GM21515 (cell line): ENCODE results near the gene ZNF467.

Experiments used
- ATAC-seq: cut with Tn5 transposase; IDR thresholded peaks from one replicate; pipeline ENCODE4 v1.9.1; 2021; ENCODE audit not compliant: unreplicated experiment

Gene ZNF467

DNA sequence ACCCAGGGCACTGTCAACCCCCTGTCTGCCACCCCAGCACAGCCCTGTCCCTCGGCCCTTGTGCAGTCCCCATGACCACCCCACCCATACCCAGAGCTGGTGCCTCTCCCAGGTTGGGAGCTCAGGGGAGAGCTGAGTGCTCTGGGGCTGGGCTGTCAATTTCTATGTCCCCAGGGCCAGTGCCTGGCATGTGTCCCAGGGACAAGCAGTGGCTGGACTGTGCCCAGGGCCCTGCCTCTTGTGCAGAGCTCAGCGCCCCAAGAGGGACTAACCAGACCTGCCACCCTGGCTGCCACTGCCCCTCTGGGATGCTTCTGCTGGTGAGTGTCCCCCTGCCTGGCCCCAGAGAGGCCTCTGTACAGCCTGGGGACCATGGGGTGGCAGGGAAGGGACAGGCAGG, 35.8 kb upstream of the ZNF467 start:
- no peak for ATAC-seq

DNA sequence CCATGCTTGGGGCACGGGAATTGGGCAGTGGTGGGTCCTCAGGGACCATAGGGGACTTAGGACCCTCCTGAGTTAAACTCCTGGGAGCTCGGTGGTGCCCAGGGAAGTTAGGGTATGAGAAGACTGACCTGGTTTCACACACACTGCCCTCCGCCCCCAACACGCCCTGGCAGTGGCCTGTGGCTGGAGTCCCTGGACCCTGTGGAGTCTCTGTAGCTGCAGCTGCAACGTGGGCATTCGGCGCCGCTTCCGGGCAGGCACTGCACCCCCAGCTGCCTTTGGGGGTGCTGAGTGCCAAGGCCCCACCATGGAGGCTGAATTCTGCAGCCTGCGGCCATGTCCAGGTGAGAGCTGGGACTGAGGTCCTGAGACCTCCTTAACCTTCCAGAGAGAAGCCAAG, 34.9 kb upstream of the ZNF467 start:
- no peak for ATAC-seq

DNA sequence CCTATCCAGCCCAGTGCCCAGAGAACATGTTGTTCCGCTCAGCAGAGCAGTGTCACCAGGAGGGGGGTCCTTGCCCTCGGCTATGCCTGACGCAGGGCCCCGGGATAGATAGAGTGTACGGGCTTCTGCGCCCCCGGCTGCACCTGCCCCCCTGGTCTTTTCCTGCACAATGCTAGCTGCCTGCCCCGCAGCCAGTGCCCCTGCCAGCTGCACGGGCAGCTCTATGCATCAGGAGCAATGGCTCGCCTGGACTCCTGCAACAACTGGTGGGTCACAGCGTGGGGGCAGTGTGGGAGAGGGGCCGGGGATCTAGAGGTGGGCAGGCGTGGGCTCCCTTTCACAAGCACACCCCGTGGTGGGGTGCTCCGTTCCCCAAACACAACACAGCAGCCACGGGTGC, 33.3 kb upstream of the ZNF467 start:
- no peak for ATAC-seq

- no peak for ATAC-seq
These were observed 30.7 kb upstream of the ZNF467 start for GRCh38 chr7:149804106-149804505.

- no peak for ATAC-seq
These were observed 30.2 kb upstream of the ZNF467 start for GRCh38 chr7:149803551-149804074.

GRCh38 chr7:149802966-149803365, 29.6 kb upstream of the ZNF467 start:
- ATAC-seq, result no peak

DNA sequence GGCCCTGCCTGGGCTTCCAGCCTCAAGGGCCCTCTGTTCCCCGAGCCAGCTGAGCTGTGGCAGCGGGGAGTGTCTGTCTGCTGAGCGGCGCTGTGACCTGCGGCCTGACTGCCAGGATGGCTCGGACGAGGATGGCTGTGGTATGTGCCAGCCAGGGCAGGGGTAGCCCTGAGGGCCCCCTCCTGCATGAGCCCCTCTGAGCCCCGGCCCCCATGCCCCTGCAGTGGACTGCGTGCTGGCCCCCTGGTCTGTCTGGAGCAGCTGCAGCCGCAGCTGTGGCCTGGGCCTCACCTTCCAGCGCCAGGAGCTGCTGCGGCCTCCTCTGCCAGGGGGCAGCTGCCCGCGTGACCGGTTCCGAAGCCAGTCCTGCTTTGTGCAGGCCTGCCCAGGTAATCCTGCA, 28.4 kb upstream of the ZNF467 start:
- ATAC-seq, result no peak

DNA sequence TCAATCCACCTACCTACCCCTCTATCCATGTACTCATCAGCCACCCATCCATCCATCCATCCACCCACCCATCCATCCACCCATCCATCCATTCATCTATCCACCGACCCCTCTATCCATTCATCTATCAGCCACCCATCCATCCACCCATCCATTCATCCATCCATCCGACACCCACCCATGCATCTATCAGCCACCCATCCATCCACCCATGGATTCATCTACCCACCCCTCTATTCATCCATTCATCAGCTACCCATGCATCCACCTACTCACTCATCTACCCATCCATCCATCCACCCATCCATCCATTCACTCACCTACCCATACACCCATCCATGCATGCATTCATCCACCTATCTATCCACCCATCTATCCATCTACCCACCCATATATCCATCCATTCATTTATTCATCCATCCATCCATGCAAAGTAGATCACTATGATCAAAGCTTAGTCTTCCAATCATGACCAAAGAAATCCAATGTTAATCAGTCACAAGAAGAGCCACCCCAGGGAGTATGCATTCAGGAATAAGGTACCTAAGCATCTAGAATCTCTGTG, 27.7 kb upstream of the ZNF467 start:
- no peak for ATAC-seq

- no peak for ATAC-seq
These were observed 26.8 kb upstream of the ZNF467 start for GRCh38 chr7:149800169-149800555.

DNA sequence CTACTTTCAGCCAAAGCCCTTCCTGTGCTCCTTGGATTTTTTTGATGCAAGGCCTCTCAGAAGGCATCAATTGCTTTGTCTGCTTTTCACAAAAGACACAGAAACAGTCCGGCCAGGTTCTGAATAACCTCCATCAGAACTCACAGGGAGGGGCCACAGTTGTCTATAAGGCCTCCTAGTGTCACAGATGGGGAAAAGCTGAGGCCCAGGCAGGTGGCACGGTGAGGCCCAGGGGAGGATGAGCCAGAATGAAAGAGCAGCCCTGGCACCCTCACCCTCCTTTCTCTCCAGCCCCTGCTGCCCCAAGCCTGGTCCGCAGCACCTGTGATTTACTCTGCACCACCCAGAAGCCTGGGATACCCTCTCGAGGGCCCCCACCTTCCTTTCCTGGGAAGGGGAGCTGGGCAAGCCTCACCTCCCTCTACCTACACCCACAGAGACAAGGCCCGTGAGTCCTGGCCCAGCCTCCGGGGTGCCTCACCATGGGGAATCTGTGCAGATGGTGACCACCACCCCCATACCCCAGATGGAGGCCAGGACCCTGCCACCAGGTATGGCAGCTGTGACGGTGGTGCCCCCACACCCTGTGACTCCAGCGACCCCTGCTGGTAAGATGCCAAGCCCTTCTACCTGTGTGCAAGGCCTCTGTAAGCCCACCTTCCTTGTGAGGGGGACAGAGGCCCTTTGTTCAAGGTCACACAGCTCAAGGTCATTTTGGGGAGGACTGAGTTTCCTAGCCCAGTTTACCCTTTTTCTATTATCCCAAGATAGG, 26.2 kb upstream of the ZNF467 start:
- no peak for ATAC-seq

DNA sequence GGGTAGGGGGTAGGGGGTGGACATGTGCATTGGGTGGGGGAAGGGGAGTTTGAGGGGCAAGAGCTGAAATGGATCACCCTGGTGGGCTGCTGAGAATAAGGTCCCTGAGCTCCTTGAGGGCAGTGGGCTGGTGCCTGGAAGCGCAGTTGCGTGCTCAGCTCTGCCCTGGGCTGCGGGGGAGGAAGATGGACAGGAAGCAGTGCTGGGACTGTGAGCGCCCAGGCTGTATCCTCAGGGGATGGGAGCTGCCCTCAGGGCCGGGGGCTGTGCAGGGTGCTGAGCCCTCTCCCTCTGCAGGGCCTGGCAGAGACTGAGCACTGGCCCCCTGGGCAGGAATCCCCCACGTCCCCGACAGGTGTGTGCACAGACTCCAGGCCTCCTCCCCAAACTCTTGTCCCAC, 24.4 kb upstream of the ZNF467 start:
- ATAC-seq, result no peak

DNA sequence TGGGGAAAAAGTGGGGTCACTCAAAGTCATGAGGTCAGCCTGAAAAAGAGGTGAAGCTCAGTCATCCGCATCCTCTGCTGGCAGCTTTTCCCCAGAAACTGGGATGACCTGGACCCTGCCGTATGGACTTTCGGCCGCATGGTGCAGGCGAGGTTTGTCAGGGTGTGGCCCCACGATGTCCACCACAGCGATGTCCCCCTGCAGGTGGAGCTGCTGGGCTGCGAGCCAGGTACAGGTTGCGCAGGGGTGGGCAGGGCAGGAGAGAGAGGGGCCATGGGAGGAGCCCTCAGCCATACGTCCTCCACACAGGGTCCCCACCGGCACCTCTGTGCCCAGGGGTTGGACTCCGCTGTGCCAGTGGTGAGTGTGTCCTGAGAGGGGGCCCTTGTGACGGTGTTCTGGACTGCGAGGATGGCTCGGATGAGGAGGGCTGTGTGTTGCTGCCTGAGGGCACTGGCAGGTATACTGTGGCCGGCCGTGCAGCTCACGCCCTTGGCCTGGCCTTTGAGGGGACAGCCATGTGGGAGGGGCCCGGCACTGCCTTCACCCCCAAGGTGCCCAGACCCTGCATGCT, 23.0 kb upstream of the ZNF467 start:
- no peak for ATAC-seq

GRCh38 chr7:149795126-149795525, 21.7 kb upstream of the ZNF467 start:
- ATAC-seq, result no peak

- no peak for ATAC-seq
These were observed 21.3 kb upstream of the ZNF467 start for GRCh38 chr7:149794661-149795060.

GRCh38 chr7:149793261-149793660, 19.9 kb upstream of the ZNF467 start:
- no peak for ATAC-seq

GRCh38 chr7:149792220-149792595, 18.8 kb upstream of the ZNF467 start:
- no peak for ATAC-seq

- no peak for ATAC-seq
These were observed 18.2 kb upstream of the ZNF467 start for GRCh38 chr7:149791411-149792219.

GRCh38 chr7:149790754-149791360, 17.5 kb upstream of the ZNF467 start:
- ATAC-seq, result no peak

- ATAC-seq, result no peak
These were observed 16.8 kb upstream of the ZNF467 start for GRCh38 chr7:149790146-149790548.

- no peak for ATAC-seq
These were observed 15.7 kb upstream of the ZNF467 start for GRCh38 chr7:149789101-149789500.

- ATAC-seq, result no peak
These were observed 15.0 kb upstream of the ZNF467 start for GRCh38 chr7:149788300-149788851.
